Transverse colon (tissue), 3 donors: ENCODE measurements around the gene PTPN11.

Experiments
- POLR2A ChIP-seq: fragments of 450-650 bp; IDR thresholded peaks from one replicate; pipeline ENCODE4 v1.6.1; 2016; ENCODE audit warnings: antibody characterized with exemption, mild to moderate bottlenecking, moderate library complexity
- TF ChIP-seq, protein P1 (sequence below), 5 experiments: fragments of 200-600 bp in 3 of 5; fragments of 450-650 bp in 2 of 5; sonication (generic) in 3 of 5; IDR thresholded peaks; 1 replicate in 2 of 5; 2 replicates in 3 of 5; pipeline ENCODE4 v1.5.1; 2016 to 2017; ENCODE audit warnings: antibody characterized with exemption in 5 of 5, inconsistent platforms in 3 of 5, mild to moderate bottlenecking in 2 of 5, moderate library complexity in 1 of 5

DNA sequence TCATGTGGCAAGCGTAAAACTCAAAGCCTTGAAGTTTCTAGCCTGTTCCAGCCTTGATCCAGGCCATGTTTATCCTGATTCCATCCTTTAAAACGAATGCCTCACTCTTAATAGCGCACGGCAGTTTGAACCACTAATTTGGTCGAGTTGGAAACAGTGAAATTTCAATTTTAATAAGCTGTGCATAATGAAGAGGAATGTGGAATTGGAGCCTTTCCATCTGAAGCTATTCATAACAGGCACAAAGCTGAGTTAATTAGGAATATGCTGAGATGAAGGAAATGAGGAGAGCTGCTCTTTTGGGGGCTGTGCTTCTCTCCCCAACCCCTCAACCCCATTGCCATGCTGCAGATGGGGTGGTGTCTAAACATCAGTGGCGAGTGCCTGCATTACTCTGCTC is 70.7 kb downstream of the PTPN11 start:
- TF ChIP-seq POLR2A: no peak
- TF ChIP-seq, protein P1, sequence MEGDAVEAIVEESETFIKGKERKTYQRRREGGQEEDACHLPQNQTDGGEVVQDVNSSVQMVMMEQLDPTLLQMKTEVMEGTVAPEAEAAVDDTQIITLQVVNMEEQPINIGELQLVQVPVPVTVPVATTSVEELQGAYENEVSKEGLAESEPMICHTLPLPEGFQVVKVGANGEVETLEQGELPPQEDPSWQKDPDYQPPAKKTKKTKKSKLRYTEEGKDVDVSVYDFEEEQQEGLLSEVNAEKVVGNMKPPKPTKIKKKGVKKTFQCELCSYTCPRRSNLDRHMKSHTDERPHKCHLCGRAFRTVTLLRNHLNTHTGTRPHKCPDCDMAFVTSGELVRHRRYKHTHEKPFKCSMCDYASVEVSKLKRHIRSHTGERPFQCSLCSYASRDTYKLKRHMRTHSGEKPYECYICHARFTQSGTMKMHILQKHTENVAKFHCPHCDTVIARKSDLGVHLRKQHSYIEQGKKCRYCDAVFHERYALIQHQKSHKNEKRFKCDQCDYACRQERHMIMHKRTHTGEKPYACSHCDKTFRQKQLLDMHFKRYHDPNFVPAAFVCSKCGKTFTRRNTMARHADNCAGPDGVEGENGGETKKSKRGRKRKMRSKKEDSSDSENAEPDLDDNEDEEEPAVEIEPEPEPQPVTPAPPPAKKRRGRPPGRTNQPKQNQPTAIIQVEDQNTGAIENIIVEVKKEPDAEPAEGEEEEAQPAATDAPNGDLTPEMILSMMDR (IDR thresholded peaks at IDR 0.05): no peak
